K562 (cell line): Measurements from ENCODE around the gene TP53BP1. TPM values are rescaled to one million over a fixed set of nuclear protein-coding genes. Genes with fewer than 3 reads are reported as not detected.
A peak's percentile ranks its signal among the peaks of the same experiment; 100 is the strongest.

Experiments
- BCOR ChIP-seq: fragments of 450-650 bp; IDR thresholded peaks from 2 replicates; pipeline ENCODE4 v1.6.1; 2016
- CBFA2T3 ChIP-seq: fragments of 450-650 bp; IDR thresholded peaks from 2 replicates; pipeline ENCODE4 v1.6.1; 2017
- CREBBP ChIP-seq: IDR thresholded peaks from one replicate; pipeline ENCODE4 v1.6.1; 2012; ENCODE audit warnings: low read depth, mild to moderate bottlenecking, control low read depth, inconsistent platforms, low read length
- DIDO1 ChIP-seq: fragments of 450-650 bp; IDR thresholded peaks from 2 replicates; pipeline ENCODE4 v1.6.1; 2016; ENCODE audit warnings: low read depth, missing biosample characterization, missing genetic modification characterization
- DPF2 ChIP-seq: fragments of 450-650 bp; IDR thresholded peaks from 2 replicates; pipeline ENCODE4 v1.6.1; 2016
- ESRRA ChIP-seq: fragments of 450-650 bp; IDR thresholded peaks from 2 replicates; pipeline ENCODE4 v1.6.1; 2014; ENCODE audit warnings: low read depth, mild to moderate bottlenecking, moderate library complexity, borderline replicate concordance
- ESRRB ChIP-seq: fragments of 250-450 bp; sonication (Bioruptor Pico); IDR thresholded peaks from 2 replicates; pipeline ENCODE4 v1.5.0; 2020; ENCODE audit warnings: mild to moderate bottlenecking, moderate library complexity, borderline replicate concordance
- GABPA ChIP-seq: fragments of 200-800 bp; sonication (Bioruptor generic); conservative IDR thresholded peaks from 2 replicates; pipeline ENCODE4 v1.6.1; 2016; ENCODE audit warnings: low read depth, missing genetic modification characterization, missing compliant biosample characterization
- HDAC6 ChIP-seq: IDR thresholded peaks from 2 replicates; pipeline ENCODE4 v1.6.1; 2012; ENCODE audit warnings: low read depth, mild to moderate bottlenecking, control low read depth, inconsistent platforms, low read length, moderate library complexity
- HNRNPK ChIP-seq: fragments of 200-400 bp; formaldehyde crosslinking; IDR thresholded peaks from one replicate; pipeline ENCODE4 v1.6.1; 2018; ENCODE audit warnings: mild to moderate bottlenecking, low read depth, low read length; ENCODE audit not compliant: poor library complexity, severe bottlenecking
- HNRNPUL1 ChIP-seq: fragments of 200-400 bp; formaldehyde crosslinking; IDR thresholded peaks from 2 replicates; pipeline ENCODE4 v1.6.1; 2017; ENCODE audit warnings: low read length
- KHSRP ChIP-seq: fragments of 450-650 bp; IDR thresholded peaks from 2 replicates; pipeline ENCODE4 v1.6.1; 2017
- LEF1 ChIP-seq: fragments of 450-650 bp; IDR thresholded peaks from 2 replicates; pipeline ENCODE4 v1.6.1; 2016; ENCODE audit warnings: mild to moderate bottlenecking
- MECOM ChIP-seq: fragments of 250-450 bp; sonication (Bioruptor Pico); IDR thresholded peaks from 2 replicates; pipeline ENCODE4 v1.8.0; 2022; ENCODE audit warnings: inconsistent platforms
- NR3C1 ChIP-seq: sonication (generic); formaldehyde crosslinking; IDR thresholded peaks from 2 replicates; pipeline ENCODE4 v1.8.1; 2022; ENCODE audit warnings: missing genetic modification reagents
- NUFIP1 ChIP-seq: fragments of 450-650 bp; IDR thresholded peaks from 2 replicates; pipeline ENCODE4 v1.6.1; 2018; ENCODE audit not compliant: partially characterized antibody
- POLR2AphosphoS5 ChIP-seq: IDR thresholded peaks from 2 replicates; pipeline ENCODE4 v1.6.1; 2011; ENCODE audit warnings: mild to moderate bottlenecking, low read depth, low read length, moderate library complexity; ENCODE audit not compliant: control insufficient read depth, insufficient read depth
- PTRF ChIP-seq: fragments of 450-650 bp; IDR thresholded peaks from 2 replicates; pipeline ENCODE4 v1.6.1; 2016; ENCODE audit warnings: mild to moderate bottlenecking, missing genetic modification characterization, missing compliant biosample characterization
- SAP30 ChIP-seq: fragments of 200-600 bp; sonication (generic); IDR thresholded peaks from 2 replicates; pipeline ENCODE4 v1.6.1; 2012; ENCODE audit warnings: borderline replicate concordance, low read depth, mild to moderate bottlenecking, moderate library complexity, low read length, control low read depth, inconsistent platforms; ENCODE audit not compliant: insufficient read depth, poor library complexity, severe bottlenecking
- SIX5 ChIP-seq, 2 experiments: IDR thresholded peaks; 2 replicates each; pipeline ENCODE4 v1.6.1; 2011; ENCODE audit warnings: low read length in 2 of 2, borderline replicate concordance in 1 of 2, low read depth in 1 of 2, mild to moderate bottlenecking in 1 of 2, moderate library complexity in 1 of 2; ENCODE audit not compliant: insufficient read depth in 1 of 2
- SP1 ChIP-seq: sonication (generic); formaldehyde crosslinking; IDR thresholded peaks from 2 replicates; pipeline ENCODE4 v1.8.1; 2022; ENCODE audit warnings: mild to moderate bottlenecking, missing genetic modification reagents
- SREBF1 ChIP-seq: fragments of 150-350 bp; IDR thresholded peaks from 2 replicates; pipeline ENCODE4 v1.6.1; 2014; ENCODE audit warnings: antibody characterized with exemption, low read depth, low read length, borderline replicate concordance
- SRF ChIP-seq, 2 experiments: fragments of 250-450, 450-650 bp in 1 of 2; sonication (Bioruptor Pico) in 1 of 2; sonication (generic) in 1 of 2; formaldehyde crosslinking; IDR thresholded peaks; 2 replicates each; pipeline versions ENCODE4 v1.5.0 to v1.5.1; 2020 to 2022; ENCODE audit warnings: mild to moderate bottlenecking in 1 of 2, missing genetic modification reagents in 1 of 2
- TRIM28 ChIP-seq: fragments of 450-650 bp; IDR thresholded peaks from 2 replicates; pipeline ENCODE4 v1.6.1; 2017
- USF1 ChIP-seq: sonication (generic); formaldehyde crosslinking; IDR thresholded peaks from 2 replicates; pipeline ENCODE4 v1.9.0; 2022; ENCODE audit warnings: mild to moderate bottlenecking, missing genetic modification reagents
- XRCC5 ChIP-seq: fragments of 200-400 bp; formaldehyde crosslinking; IDR thresholded peaks from 2 replicates; pipeline ENCODE4 v1.6.1; 2017; ENCODE audit warnings: low read depth, mild to moderate bottlenecking, low read length
- ZFPM2 ChIP-seq: fragments of 250-450 bp; sonication (Bioruptor Pico); IDR thresholded peaks from 2 replicates; pipeline ENCODE4 v1.5.1; 2022; ENCODE audit warnings: mild to moderate bottlenecking
- ZNF174 ChIP-seq: fragments of 250-450 bp; sonication (Bioruptor Pico); IDR thresholded peaks from 2 replicates; pipeline ENCODE4 v1.4.0; 2020; ENCODE audit warnings: mild to moderate bottlenecking
- ZNF778 ChIP-seq: fragments of 450-650 bp; formaldehyde crosslinking; IDR thresholded peaks from 2 replicates; pipeline ENCODE4 v1.4.0; 2020; ENCODE audit warnings: mild to moderate bottlenecking, moderate library complexity
- polyA plus RNA-seq, 8 experiments: library from polyadenylated mRNA; depleted of rRNA in 4 of 8; stranded (reverse) in 5 of 8; unstranded in 3 of 8; fragments of >200 nt; fragmentation: Nextera tagmentation in 2 of 8; fragmentation: Illumina TruSeq in 1 of 8; extraction: Ambion mirVana in 2 of 8; extraction: Trizol in 1 of 8; gene quantifications; 2 replicates each; pipeline versions ENCODE4 v1.2.1 to v1.2.3, GENCODE V29; 2011 to 2014; ENCODE audit warnings: inconsistent platforms in 1 of 8, missing spikeins in 1 of 8
- total RNA-seq, 7 experiments: library from RNA; depleted of rRNA in 6 of 7; stranded (reverse); fragments of >200 nt in 6 of 7; fragmentation: Illumina TruSeq in 2 of 7; extraction: Trizol in 2 of 7; gene quantifications; 2 replicates each; pipeline versions ENCODE4 v1.2.1 to v1.2.3, GENCODE V29; 2011 to 2021; ENCODE audit warnings: low replicate concordance in 1 of 7
- TF ChIP-seq, protein P1 (sequence below): conservative IDR thresholded peaks from 2 replicates; pipeline ENCODE4 v1.6.1; 2011; ENCODE audit warnings: low read depth, mild to moderate bottlenecking, low read length; ENCODE audit not compliant: control insufficient read depth

The TP53BP1 gene
- total and polyA plus RNA-seq, 9 of the 15 experiments (the other 6 are each of a cell fraction or from before 2014, with no cell fraction given), result 5.7 to 63.3 (median 30.9) TPM

DNA sequence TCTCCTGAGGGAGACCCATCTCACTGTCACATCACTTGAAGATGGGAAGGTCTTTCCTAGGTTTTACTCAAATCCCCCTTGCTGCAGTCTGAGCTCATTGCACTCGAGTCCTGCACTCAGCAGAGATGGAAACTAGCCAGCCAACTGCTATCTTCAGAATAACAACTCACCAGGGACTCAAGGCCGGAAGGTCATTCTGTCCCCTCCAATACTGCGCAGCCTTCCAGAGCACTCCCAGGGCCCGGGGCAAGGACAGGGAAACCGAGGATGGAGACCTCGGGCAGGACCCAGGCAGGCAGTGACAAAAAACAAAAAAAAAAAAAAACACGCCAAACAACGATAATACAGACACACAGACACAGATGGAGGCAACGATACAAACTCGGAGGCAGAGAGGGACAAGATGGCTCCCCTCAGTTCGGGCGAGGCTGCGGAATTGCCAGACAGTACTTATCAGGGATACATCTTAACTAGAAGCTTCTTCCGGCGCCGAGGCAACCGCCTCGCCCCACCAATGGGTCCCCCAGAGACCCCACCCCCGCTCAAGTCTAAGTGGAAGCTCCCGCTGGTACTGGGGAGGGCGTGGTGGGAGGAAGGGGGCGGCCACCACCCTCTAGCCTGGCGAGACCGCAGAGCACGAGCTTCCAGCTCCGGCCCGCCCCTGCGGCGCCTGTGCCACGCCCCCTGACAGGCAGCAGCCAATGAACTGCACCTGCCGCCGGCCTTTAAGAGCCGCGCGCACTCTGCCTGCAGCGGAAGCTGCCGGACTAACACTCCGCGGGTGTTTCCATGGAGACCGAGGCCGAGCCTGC, 17.4 kb upstream of the TP53BP1 start (continued):
- TF ChIP-seq SAP30 (peak; percentile 62), LEF1 (peak; percentile 73), SP1 (CRISPR knock-in tag) (peak; percentile 71), POLR2AphosphoS5 (peak; percentile 38; the same call in 1 of the 2 replicates), GABPA (tag) (peak; percentile 82), HNRNPK (no peak), ESRRA (peak; percentile 88), TRIM28 (peak; percentile 73; the same call in 1 of the 2 replicates), SREBF1 (no peak), ZNF778 (CRISPR knock-in tag) (no peak), NR3C1 (CRISPR knock-in tag) (no peak), SIX5 (IDR thresholded peaks at IDR 0.05; ENCODE audit: borderline replicate concordance in 1 of 2, insufficient read depth in 1 of 2, low read depth in 1 of 2, low read length in 2 of 2) (no peak), USF1 (peak; percentile 68), HNRNPUL1 (no peak), NUFIP1 (no peak), ZFPM2 (no peak), ESRRB (CRISPR knock-in tag) (no peak), DPF2 (peak; percentile 90), PTRF (tag) (no peak), HDAC6 (no peak), CREBBP (no peak), BCOR (peak; percentile 72), MECOM (CRISPR knock-in tag) (peak; percentile 79), ZNF174 (CRISPR knock-in tag) (no peak), KHSRP (no peak), SRF (CRISPR knock-in tag; IDR thresholded peaks at IDR 0.05) (peak in 1 of 2 experiments; percentile 46; a peak in 1 of 4 replicates), XRCC5 (no peak), CBFA2T3 (peak; percentile 66), DIDO1 (tag) (peak; percentile 65; the same call in 1 of the 2 replicates)
- TF ChIP-seq, protein P1, sequence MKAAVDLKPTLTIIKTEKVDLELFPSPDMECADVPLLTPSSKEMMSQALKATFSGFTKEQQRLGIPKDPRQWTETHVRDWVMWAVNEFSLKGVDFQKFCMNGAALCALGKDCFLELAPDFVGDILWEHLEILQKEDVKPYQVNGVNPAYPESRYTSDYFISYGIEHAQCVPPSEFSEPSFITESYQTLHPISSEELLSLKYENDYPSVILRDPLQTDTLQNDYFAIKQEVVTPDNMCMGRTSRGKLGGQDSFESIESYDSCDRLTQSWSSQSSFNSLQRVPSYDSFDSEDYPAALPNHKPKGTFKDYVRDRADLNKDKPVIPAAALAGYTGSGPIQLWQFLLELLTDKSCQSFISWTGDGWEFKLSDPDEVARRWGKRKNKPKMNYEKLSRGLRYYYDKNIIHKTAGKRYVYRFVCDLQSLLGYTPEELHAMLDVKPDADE, result 0 out of 2 replicates have a peak, but pooled peaks have one; percentile 63
